DMS 273 treated with DMSO at 0.1 percent for 48 hours (cell line): ENCODE data around the gene DAZAP2.

Source experiments
- DNase-seq: peaks from one replicate; lab custom pipeline; 2025; lab: John Stamatoyannopoulos, UW

DAZAP2 gene, protein sequence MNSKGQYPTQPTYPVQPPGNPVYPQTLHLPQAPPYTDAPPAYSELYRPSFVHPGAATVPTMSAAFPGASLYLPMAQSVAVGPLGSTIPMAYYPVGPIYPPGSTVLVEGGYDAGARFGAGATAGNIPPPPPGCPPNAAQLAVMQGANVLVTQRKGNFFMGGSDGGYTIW

DNA sequence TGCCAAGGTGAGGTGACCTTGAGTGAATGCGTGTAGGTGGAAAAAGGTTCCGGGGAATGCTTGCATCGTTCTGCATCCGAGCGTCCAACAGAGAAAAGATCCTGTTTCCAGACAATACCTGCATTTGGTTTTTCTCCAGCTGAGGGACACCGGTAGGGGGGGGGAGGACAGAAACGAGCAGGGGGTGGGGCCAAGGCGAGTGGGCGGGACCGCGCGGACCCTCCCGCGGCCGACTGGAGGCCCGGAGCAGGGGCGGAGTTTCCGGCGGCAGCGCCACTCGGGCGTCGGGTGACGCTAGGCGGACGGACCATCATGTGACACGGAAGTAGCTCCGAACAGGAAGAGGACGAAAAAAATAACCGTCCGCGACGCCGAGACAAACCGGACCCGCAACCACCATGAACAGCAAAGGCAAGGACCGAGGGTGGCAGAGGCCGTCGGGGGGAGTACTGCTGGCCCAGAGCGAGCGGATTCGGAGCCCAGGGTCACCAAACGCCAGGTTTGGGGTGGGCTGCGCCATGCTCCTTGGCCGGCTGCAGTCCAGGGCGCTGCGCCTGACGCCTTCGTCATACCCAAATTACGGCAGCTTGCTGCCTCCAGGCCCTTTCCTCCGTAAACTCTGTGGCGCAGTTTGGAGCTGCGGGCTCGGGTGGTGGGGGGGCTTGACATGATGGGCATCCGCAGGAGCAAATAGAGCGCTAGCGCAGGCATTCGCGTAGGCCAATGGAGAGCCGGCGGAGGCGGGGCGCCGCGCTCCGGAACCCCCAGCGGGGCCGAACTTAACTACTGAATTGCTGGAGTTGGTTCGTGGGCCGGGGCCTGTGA lies at the start of gene DAZAP2:
Gene DAZAP2 (plus strand): TSS at position 317 of the 825 bp plus-strand sequence. CDS start 82 bp downstream, at position 399.
- peak; percentile 58 for DNase-seq

DNA sequence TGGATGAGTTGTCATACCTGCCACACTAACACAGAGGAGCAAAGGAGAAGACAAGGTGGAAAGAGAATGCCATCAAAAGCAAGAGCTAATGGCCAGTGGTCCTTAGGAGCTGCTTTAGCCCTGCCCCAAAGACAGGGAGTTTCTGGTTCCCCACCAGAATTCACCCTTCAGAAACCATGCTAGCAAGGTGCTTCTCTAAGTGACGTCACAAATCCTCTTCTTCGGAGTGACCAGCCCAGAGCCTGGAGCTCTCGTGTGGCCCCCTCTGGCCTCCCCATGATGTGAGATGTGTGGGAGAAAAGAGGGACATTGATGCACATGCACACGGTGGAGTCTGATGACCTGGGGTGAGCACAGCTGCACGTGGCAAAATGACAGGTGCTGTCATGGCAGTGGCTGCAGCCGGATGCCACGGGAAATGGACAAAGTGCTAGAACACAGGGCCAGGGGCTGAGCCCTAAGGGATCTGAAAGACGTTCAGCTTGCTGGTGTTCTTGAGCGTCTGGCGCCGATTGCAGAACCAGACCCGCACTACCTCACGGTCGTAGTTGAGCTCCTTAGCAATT lies 48.8 kb upstream of the DAZAP2 start:
- no peak for DNase-seq

DNA sequence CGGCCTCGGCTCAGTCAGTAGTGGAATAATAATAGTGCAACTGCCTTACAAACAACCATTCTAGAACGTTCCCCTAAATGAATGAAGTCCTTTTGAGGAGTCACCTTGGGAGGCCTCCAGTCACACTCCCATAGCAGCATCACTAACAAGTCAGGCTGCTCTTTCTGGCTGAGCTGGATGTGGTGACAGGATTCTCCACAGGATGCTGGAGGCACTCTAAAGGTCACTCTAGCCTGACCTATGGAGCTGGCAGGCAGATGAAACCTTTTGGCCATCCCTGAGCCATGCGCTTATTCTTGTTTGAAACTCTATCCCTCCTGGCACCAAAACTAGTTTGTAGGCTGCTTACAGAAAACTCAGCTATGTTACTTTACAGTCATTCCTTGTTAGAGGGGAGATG lies 47.8 kb upstream of the DAZAP2 start:
- DNase-seq: no peak

DNA sequence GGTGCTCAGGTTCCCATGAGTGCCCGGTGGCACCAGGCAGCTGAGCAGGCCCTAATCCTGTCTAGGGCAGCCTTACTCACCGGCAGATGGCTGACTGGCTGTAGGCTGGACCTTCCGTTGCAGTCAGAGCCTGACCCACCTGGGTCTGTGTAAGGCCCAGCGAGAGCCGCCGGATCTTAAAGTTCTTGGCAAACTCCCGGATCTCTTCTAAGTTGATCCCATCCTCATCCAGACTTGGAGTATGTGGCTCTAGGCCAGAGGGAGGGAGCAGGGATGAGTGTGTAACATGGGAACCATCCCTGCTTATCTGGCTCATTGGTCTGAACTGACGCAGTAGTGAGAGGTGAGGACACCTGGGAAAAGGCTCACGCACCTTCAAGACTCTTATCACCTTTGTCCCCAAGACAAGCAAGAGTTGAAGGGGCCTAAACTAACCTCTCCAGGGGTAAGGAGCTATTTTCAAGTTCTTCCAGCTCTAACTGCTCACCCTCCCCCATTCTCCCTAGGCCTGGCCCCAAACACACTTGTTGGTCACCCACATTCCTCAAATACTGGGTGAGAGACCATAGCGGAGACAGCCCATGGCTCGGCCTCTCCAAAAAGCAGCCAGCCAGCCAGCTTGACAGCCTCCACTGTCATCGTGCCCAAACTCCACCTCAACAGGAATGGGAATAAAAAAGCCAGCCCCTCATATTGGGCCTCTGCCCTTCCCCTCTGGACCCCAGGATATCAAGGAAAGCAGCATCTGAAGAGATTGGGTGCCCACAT lies 46.9 kb upstream of the DAZAP2 start:
- no peak for DNase-seq

DNA sequence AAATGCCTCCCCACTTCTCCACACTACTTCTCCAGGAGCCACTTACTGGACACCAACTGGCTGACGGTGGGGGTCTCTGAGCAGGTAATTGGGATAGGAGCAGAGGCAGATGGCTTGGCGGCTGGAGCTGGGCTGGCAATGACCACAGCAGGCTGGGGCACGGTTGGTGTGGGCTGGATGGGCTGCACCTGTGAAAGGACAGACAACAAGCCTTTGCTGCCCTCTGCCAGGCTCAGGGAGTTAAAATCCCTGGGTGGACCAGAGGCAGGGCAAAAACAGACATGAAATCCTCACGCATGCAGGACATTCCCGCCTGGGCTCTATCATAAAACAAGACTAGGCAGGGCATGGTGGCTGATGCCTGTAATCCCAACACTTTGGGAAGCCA lies 46.3 kb upstream of the DAZAP2 start:
- no peak for DNase-seq

DNA sequence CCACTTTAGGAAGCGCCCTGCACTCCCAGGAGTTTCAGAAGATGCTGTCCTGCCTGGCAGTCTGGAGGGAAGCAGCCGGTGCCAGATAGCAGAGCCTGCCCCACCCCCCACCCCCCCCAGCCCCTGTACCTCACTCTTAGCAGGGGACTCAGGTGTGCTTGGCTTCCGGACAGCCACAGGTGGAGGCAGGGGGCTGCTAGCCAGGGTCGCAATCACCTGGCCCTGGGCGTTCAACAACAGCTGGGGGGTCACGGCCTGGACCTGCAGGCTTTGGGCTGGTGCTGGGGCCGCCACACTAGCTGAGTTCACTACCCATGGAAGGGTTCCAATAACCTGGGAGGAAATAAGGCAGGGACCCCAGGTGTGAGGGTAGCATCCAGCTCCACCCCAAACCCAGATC lies 42.8 kb upstream of the DAZAP2 start:
- no peak for DNase-seq

DNA sequence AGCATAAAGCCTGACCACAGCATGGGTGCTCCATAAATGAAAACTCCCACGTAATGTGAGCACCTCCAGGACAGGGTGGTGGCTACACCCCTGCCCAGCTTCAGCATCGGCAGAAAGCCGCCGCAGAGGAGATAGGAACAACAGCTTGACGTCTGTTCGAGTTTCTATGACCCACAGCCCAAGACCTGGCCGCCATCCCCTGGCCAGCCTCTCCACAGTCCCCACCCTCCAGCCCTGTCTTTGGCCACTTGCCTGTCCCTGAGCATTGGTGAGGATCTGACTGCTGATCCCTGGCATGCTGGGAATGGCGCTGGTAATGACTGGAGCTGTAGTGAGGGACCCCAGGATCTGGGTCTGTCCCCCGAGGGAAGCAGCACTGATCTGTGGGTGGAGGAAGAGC lies 42.1 kb upstream of the DAZAP2 start:
- DNase-seq: no peak

DNA sequence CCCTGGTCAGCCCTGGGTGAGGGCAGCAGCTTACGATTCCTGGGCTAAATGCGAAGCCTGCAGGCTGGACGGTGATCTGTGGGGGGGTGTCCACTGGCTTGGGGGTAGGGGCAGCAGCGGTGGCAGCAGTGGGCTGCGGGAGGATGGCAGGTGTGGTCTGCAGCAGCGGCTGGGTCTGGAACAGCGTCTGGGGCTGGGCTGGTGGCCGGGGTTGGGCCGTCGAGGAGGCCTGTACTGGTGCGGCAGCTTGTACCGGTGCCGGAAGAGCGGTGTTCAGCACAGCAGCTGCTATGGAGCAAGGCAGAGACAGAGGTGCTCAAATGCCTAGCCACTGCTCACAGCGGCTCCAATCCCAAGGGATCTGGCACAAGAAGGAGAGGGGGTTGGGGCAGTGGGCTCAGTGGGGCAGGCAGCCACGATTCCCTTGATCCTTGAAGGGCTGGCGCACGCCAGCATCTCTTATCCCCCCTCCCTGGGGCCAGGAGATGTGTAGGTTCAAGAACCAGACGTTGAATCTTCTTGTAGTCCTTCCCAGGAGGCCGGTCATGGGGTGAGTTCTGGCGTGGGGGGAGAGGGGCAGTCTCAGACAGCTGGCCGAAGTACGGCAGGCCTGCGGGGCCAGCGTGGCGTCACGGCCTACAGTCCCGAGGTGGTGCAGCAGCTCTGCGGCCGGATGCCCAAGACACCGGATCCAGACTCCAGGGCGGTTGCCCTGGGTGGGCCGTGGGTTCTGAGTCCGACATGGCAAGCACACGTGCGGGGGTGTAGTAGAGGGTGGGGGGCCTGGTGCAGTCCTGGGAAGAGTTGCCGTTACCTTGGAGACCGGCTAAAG lies 40.7 kb upstream of the DAZAP2 start:
- DNase-seq: no peak

DNA sequence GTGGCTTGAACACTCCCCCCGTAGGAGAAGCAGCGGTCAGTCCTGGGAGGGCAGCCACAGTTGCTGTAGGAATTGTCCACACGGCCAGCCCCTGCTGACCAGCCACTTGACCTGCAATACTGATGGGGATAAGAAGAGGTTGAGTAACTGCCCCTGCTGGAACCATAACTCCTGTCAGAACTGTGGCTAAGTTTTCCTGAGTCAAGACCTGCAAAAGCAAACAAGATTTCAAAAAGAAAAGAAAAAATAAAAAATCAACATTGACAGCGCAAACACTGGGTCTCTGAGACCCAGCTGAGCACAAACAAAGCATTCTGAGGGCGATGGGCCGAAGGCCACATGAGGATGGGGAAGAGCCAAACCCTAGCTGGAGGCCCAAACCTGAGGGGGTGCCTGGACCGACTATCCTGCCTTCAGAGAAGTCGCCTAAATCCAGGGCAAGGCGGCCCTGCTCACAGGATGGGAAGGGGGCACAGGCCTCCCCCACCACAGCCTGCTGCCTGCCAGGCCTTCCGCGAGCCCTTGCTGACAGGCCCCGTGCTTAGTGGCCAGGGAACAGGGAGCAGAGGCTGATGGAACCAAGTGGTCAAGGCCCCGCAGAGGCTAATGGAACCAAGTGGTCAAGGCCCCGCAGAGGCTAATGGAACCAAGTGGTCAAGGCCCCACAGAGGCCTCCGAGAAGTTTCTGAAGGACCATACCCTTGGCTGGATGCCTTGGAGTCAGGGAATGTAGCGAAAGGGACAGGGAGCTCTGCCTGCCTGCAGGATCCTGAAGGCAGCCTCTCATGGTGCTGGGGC lies 39.9 kb upstream of the DAZAP2 start:
- no peak for DNase-seq

DNA sequence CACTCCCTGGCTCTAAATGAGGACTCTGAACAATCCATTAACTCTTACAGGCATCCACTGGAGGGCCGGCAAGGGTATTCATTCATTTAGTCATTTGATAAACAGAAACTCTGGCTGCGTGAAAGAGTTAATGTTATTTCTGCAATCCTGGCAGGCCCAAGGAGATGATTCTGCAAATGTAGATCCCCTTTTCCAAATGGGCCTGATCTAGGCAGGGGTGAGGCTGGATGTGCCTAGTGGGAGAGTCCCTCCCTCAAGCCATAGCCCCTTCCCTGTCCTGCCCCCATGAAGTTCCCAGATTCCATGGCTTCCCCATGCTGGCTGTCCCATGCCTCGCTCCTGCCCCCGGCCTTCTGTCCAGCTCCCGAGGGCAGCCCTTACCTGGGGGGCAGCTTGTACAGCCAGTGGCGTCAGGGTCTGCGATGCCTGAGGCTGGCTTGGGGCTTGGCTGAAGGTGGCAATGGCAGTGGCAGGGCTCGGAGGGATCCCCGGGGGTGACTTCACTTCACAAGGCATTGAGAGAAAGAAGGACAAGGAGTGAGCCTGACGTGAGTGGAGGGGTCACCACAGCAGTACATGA lies 39.2 kb upstream of the DAZAP2 start:
- DNase-seq: no peak

DNA sequence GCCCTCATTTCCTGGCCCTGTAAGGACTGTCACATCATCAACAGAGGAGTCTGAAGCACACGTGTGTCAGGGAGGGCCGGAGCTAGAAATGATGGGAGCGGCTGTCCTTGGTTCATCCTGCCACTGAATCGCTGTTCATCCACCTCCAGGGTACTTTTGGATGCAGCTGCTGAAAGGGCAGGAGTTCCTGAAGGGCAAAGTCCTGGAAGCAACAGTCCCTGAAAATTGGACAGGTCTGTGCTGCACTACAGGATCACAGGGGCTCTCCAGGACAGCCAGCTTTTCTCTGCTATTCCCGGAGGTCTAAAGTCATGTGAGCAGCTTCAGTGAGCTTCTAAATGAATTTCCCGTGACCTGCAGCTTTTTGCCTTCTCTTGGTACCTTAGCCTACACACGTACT lies 38.5 kb upstream of the DAZAP2 start:
- DNase-seq: no peak

DNA sequence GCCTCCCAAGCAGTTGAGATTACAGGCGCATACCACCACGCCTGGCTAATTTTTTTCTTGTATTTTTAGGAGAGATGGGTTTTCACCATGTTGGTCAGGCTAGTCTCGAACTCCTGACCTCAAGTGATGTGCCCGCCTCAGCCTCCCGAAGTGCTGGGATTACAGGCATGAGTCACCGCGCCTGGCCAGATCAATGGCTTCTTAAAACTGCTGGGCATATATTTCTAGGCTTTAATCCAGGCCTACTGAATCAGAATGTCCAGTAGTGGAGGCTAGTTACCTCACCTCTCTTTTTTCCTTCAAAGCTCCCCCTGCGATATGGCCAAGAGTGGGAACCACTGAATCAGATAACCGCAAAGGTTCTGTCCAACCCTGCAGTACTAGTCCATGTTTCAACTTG lies 37.8 kb upstream of the DAZAP2 start:
- DNase-seq: no peak

DNA sequence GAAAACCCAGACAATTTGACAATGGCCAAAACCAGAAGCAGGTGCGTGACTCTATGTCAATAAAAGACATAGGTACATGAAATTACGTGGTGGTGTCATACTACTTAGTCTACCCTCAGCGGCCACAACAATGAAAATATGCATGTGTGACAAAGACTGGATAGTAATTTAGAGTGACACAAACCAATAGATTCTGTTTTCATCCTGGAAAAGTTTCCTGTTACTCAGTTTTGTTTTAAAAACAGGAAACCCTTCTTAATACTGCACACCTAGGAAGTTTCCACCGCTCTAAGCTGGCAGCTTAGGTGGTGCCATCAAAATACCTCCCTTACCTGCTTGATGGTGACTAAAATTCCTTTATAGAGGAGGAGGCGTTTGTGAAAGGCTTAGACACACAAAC lies 35.9 kb upstream of the DAZAP2 start:
- DNase-seq: no peak

DNA sequence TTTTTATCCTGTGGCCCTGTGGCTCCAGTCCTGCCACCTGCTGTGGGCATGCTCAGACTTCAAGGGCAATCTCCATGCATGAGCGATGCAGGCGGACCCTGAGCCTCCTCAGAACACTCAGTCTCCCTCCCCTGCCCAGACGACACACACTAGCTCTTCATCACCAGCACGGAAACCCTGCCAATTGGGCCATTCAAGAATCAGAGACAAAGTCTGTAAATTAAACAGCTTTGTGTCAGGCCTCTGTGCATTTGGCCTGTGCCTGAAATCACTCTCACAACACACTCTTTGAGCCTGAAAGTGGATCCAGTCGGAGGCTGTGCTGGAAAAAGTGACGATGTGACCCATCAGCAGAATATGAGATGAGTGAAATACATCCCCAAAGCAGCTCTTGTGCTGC lies 33.3 kb upstream of the DAZAP2 start:
- DNase-seq: no peak

DNA sequence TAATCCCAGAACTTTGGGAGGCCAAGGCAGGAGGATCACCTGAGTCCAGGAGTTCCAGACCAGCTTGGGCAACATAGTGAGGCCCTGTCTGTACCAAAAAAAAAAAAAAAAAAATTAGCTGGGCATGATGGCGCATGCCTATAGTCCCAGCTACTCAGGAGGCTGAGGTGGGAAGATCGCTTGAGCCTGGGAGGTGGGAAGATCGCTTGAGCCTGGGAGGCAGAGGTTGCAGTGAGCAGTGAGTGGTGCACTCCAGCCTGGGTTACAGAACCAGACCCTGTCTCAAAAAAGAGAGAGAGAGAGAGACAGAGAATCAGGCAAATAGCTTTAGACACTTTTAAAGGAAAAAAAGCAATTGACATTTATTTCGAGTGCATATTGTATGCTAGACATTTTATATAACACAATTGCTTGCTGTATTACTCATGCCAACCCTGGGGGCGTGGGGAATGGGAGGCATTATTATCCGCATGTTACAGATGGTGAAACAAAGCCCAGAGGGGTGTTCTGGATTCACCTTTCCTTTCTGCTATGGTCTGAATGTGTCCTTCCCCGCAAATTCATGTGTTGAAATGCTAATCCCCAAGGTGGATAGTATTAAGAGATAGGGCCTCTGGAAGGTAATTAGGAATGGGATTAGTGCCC lies 30.5 kb upstream of the DAZAP2 start:
- no peak for DNase-seq

DNA sequence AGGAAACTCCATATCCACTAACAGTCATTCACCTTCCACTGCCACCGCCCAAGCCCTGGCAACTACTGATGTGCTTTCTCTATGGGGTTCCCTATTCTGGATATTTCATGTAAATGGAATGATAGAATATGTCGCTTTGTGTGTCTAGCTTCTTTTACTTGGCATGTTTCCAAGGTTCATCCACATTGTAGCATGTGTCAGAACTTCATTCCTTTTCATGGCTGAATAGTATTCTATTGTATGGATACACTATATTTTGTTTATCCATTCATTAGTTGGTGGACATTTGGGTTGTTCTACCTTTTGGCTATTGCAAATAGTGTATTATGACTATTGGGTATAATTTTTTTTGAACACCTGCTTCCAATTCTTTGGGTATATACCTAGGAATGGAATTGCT lies 29.4 kb upstream of the DAZAP2 start:
- no peak for DNase-seq

DNA sequence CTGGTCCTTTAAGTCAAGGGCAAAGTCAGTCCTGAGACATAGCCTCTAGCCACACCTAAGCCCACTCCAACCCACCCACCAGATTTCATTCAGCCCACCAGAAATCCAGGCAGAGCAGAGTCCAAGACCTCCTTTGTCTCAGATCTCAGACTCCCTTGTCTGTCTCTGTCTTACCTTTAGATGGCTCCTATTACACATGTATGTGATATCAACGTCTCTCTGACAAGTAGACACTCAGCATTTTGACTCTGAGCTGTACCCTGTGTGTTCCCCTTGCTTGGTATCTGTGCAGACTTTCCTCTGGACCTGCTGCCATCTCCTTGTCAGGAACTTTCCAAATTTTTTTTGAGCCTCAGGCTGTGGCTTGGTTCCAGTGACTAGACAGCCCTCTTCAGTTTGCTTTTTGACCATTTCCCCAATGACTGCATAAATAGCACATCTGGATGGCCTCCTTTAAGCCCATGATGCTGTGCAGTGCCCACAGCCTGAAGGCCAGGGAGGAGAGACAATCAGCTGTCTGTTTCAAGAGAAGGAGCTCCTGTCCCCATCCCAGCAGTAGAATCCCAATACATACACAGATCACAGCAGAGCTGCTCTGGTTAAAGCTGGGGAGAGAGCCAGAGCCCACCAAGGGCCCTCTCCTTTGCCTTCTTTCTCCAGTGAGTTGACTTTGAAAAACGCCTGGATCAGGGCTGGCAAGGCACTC lies 27.8 kb upstream of the DAZAP2 start:
- DNase-seq: no peak

DNA sequence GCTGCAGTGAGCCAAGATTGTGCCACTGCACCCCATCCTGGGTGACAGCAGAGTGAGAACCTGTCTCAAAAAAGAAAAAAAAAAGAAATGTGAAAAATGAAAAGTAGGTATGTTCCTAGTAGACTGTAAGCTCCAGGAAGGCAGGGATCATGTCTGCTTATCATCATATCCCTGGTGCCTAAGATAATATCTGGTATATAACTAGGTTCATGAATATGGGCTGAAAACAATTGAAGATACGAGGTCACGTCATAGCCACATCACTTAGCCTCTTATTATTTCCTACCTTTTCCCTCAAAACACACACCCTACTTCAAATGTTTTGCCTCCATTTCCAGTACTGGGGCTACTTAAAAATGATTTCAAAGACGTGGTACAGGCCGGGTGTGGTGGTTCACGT lies 23.7 kb upstream of the DAZAP2 start:
- no peak for DNase-seq

DNA sequence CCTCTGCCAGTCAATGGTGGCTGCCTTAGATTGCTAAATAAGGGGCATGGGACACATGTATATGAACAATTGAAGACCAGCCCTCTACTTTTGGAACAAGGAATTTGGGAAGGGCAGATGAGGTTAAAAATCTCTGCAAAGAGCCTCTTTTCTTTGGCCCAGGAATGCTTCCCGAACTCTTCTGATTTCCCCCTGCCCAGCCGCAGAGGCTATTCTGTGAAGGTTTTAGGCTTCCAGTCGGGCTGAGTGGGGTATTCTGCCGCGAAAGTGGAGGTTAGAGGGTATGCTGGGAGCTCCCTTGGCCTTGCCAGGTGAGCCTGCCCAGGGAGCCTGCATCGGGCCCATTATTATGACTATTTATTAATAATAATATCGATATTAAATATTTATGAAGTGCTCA lies 22.0 kb upstream of the DAZAP2 start:
- DNase-seq: no peak
